OCI-LY7 (cell line): ENCODE results near the gene ASIC2.

ENCODE experiments used
- CTCF ChIP-seq: fragments of 200-600 bp; sonication (generic); conservative IDR thresholded peaks from 2 replicates; pipeline ENCODE4 v1.5.1; 2014; ENCODE audit warnings: mild to moderate bottlenecking, antibody characterized with exemption, low read length, moderate library complexity, mixed read lengths
- EZH2phosphoT487 ChIP-seq: fragments of 200-600 bp; sonication (generic); IDR thresholded peaks from 2 replicates; pipeline ENCODE4 v1.6.1; 2018; ENCODE audit warnings: low read depth, borderline replicate concordance, mild to moderate bottlenecking, mixed run types, antibody characterized with exemption, low read length, moderate library complexity, mixed read lengths

GRCh38 chr17:33105911-33106310, 187.2 kb downstream of the ASIC2 start:
- no peak for TF ChIP-seq CTCF
- no peak for TF ChIP-seq EZH2phosphoT487
